GM23248 (cell line): Measurements from ENCODE around the gene HBM. TPM values are rescaled to one million over a fixed set of nuclear protein-coding genes. Genes with fewer than 3 reads are reported as not detected.
A peak's percentile ranks its signal among the peaks of the same experiment; 100 is the strongest.

Experiments
- DNase-seq: peaks from one replicate; pipeline ENCODE4 v3.0.0-alpha.2; 2015
- H2AFZ ChIP-seq: fragments of 200-600 bp; sonication (generic); 2 replicates; pipeline ENCODE4 v1.6.1; 2016; ENCODE audit warnings: antibody characterized with exemption
- H3F3A ChIP-seq: fragments of 200-600 bp; sonication (generic); 2 replicates; pipeline ENCODE4 v1.6.1; 2016; ENCODE audit warnings: mild to moderate bottlenecking, antibody characterized with exemption, mixed run types; ENCODE audit not compliant: insufficient read depth
- H3K27ac ChIP-seq: fragments of 200-600 bp; sonication (generic); 2 replicates; pipeline ENCODE4 v1.5.1; 2016; ENCODE audit warnings: mild to moderate bottlenecking
- H3K27me3 ChIP-seq: fragments of 200-600 bp; sonication (generic); replicated peaks from 2 replicates; pipeline ENCODE4 v1.6.1; 2016; ENCODE audit warnings: mild to moderate bottlenecking; ENCODE audit not compliant: insufficient read depth
- H3K36me3 ChIP-seq: fragments of 200-600 bp; sonication (generic); 2 replicates; pipeline ENCODE4 v1.6.1; 2016; ENCODE audit warnings: low read depth, mild to moderate bottlenecking
- H3K4me1 ChIP-seq: fragments of 200-600 bp; sonication (generic); 2 replicates; pipeline ENCODE4 v1.6.1; 2016; ENCODE audit warnings: mild to moderate bottlenecking; ENCODE audit not compliant: insufficient read depth
- H3K4me2 ChIP-seq: fragments of 200-600 bp; sonication (generic); one replicate; pipeline ENCODE4 v1.6.1; 2016; ENCODE audit warnings: mild to moderate bottlenecking; ENCODE audit not compliant: unreplicated experiment
- H3K4me3 ChIP-seq: fragments of 200-600 bp; sonication (generic); 2 replicates; pipeline ENCODE4 v1.5.1; 2016; ENCODE audit warnings: mild to moderate bottlenecking
- H3K79me2 ChIP-seq: fragments of 200-600 bp; sonication (generic); 2 replicates; pipeline ENCODE4 v1.6.1; 2016; ENCODE audit warnings: mild to moderate bottlenecking; ENCODE audit not compliant: insufficient read depth
- H3K9ac ChIP-seq: fragments of 200-600 bp; sonication (generic); 2 replicates; pipeline ENCODE4 v1.6.1; 2016; ENCODE audit warnings: mild to moderate bottlenecking
- H3K9me2 ChIP-seq: fragments of 200-600 bp; sonication (generic); 2 replicates; pipeline ENCODE4 v1.6.1; 2016; ENCODE audit warnings: mixed run types, mild to moderate bottlenecking, moderate library complexity; ENCODE audit not compliant: insufficient read depth
- H3K9me3 ChIP-seq: fragments of 200-600 bp; sonication (generic); one replicate; pipeline ENCODE4 v1.6.1; 2017; ENCODE audit warnings: low read depth
- H4K20me1 ChIP-seq: fragments of 200-600 bp; sonication (generic); 2 replicates; pipeline ENCODE4 v1.6.0; 2016; ENCODE audit not compliant: insufficient read depth
- EZH2 ChIP-seq: fragments of 200-600 bp; sonication (generic); IDR thresholded peaks from 2 replicates; pipeline ENCODE4 v1.6.1; 2018; ENCODE audit warnings: antibody characterized with exemption, mild to moderate bottlenecking; ENCODE audit not compliant: insufficient read depth, poor library complexity, severe bottlenecking
- EZH2phosphoT487 ChIP-seq: fragments of 200-600 bp; sonication (generic); IDR thresholded peaks from 2 replicates; pipeline ENCODE4 v1.6.1; 2018; ENCODE audit warnings: antibody characterized with exemption, moderate library complexity, mild to moderate bottlenecking, low read depth; ENCODE audit not compliant: insufficient read depth
- WGBS, 2 experiments: methylation state at CpG; one replicate each; pipeline ENCODE4 v1.1.6; 2015 to 2017; ENCODE audit warnings: low lambda C conversion rate in 2 of 2, low coverage in 1 of 2; ENCODE audit errors: missing lambda C conversion rate in 2 of 2; 5-methylcytosine and 5-hydroxymethylcytosine counted together
- in situ Hi-C: fragments of 300-500 bp; cut with MboI; formaldehyde crosslinking; loops from 2 replicates; pipeline ENCODE4 v1.15.0; 2020
- polyA plus RNA-seq: library from polyadenylated mRNA; unstranded; fragments of >200 nt; fragmentation: Nextera tagmentation; extraction: Ambion mirVana; gene quantifications from 2 replicates; pipeline ENCODE4 v1.2.1, GENCODE V29; 2016
- total RNA-seq: library from RNA; depleted of rRNA; stranded (reverse); fragments of >200 nt; shearing (Covaris generic); gene quantifications from 2 replicates; pipeline ENCODE4 v1.2.3, GENCODE V29; 2014; rRNA removed

HBM gene, protein sequence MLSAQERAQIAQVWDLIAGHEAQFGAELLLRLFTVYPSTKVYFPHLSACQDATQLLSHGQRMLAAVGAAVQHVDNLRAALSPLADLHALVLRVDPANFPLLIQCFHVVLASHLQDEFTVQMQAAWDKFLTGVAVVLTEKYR
- total RNA-seq = not detected in 2 replicates
- polyA plus RNA-seq = not detected in 2 replicates

DNA sequence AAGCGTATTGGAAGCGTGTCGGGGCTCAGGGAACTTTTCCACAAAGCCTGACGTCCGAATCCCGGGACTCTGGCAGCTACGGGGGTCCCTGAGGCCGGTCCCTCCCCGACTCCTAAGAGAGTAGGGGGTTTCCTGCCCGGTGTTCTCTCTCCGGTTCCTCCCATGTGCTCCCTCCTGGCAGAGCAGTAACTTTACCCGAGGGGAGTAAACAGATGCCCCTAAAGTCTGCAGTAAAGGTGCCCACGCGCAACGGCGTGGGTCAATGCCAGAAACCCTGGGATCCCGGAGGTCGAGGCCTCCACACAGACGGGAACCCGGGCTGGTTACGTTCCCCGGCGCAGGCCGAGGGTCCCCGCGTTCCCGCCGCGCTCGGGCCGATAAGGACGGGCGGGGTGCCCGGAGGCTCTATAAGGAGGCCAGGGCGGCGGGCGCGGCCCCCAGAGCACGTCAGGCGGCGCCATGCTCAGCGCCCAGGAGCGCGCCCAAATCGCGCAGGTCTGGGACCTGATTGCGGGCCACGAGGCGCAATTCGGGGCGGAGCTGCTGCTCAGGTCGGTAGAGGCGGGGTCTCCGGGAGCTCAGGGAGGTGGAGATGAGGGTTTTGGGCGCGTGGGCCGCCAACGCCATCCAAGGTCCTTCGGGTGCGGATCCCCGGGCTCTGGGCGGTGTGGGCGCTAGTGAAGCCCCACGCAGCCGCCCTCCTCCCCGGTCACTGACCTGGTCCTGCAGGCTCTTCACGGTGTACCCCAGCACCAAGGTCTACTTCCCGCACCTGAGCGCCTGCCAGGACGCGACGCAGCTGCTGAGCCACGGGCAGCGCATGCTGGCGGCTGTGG is at the start of gene HBM:
HBM (plus strand) TSS at position 440 of the 836 bp plus-strand sequence; CDS start at position 460, 20 bp downstream.
- no peaks in the 10 kb centered on the region for H3K9me3 ChIP-seq
- in situ Hi-C loops = no loop called here
- H3K27me3 ChIP-seq = peaks cover 37% of the 10 kb centered on the region
- 3 to 5% methylated on average over 38 to 69 of the region's 75 CpGs for WGBS, 2 experiments
- TF ChIP-seq EZH2phosphoT487 = 0 out of 2 replicates have a peak, but pooled peaks have one; percentile 55
- TF ChIP-seq EZH2 = peak; percentile 88
- no peak within 1 kb of the TSS for H3K9ac ChIP-seq
- no peak within 1 kb of the TSS for H3K27ac ChIP-seq
- no peak for DNase-seq
- H3F3A ChIP-seq = no peaks in the 10 kb centered on the region
- no peak within 1 kb of the TSS for H2AFZ ChIP-seq
- H4K20me1 ChIP-seq = no peaks in the 10 kb centered on the region
- H3K36me3 ChIP-seq = no peaks in the 10 kb centered on the region
- H3K9me2 ChIP-seq = no peaks in the 10 kb centered on the region
- no peaks in the 10 kb centered on the region for H3K4me1 ChIP-seq
- no peaks in the 10 kb centered on the region for H3K79me2 ChIP-seq
- no peak within 1 kb of the TSS for H3K4me2 ChIP-seq
- no peak within 1 kb of the TSS for H3K4me3 ChIP-seq

- Histone ChIP-seq H4K20me1 (no peaks in the 10 kb centered on the region), H3K9me3 (no peaks in the 10 kb centered on the region), H3K4me3 (no peak overlapping the region), H3K4me1 (peaks cover 17% of the 10 kb centered on the region), H3K36me3 (0 out of 2 replicates have a peak, but pooled peaks cover 8% of the 10 kb centered on the region), H3K27ac (no peak overlapping the region), H3K27me3 (no peaks in the 10 kb centered on the region), H3K4me2 (no peak overlapping the region), H3F3A (peaks cover 31% of the 10 kb centered on the region), H3K79me2 (no peaks in the 10 kb centered on the region), H2AFZ (no peak overlapping the region), H3K9ac (no peak overlapping the region), H3K9me2 (no peaks in the 10 kb centered on the region)
- WGBS, 2 experiments = 80 to 84% methylated on average over 7 of the region's 7 CpGs
- DNase-seq = no peak
- TF ChIP-seq EZH2phosphoT487 (no peak), EZH2 (no peak)
- in situ Hi-C loops = no loop called here
Measured at GRCh38 chr16:116015-116414, 49.8 kb upstream of the HBM start.

- 67 to 68% methylated on average over 19 of the region's 19 CpGs for WGBS, 2 experiments
- peaks cover 19% of the 10 kb centered on the region for H3F3A ChIP-seq
- peaks cover 10% of the 10 kb centered on the region; the same call in 1 of the 2 replicates for H3K79me2 ChIP-seq
- peaks cover 3% of the 10 kb centered on the region; the same call in 1 of the 2 replicates for H3K36me3 ChIP-seq
- no peak overlapping the region for H3K27ac ChIP-seq
- no peak overlapping the region for H2AFZ ChIP-seq
- no peak overlapping the region for H3K4me2 ChIP-seq
- H3K9me3 ChIP-seq = no peaks in the 10 kb centered on the region
- no peak overlapping the region for H3K9ac ChIP-seq
- no peaks in the 10 kb centered on the region for H3K27me3 ChIP-seq
- in situ Hi-C loops = no loop called here
- no peak overlapping the region for H3K4me3 ChIP-seq
- H4K20me1 ChIP-seq = no peaks in the 10 kb centered on the region
- peaks cover 14% of the 10 kb centered on the region for H3K4me1 ChIP-seq
- no peaks in the 10 kb centered on the region for H3K9me2 ChIP-seq
- peak; percentile 64 for DNase-seq
- TF ChIP-seq EZH2 (no peak), EZH2phosphoT487 (no peak)
Measured at GRCh38 chr16:117379-118365, 48.1 kb upstream of the HBM start.

DNA sequence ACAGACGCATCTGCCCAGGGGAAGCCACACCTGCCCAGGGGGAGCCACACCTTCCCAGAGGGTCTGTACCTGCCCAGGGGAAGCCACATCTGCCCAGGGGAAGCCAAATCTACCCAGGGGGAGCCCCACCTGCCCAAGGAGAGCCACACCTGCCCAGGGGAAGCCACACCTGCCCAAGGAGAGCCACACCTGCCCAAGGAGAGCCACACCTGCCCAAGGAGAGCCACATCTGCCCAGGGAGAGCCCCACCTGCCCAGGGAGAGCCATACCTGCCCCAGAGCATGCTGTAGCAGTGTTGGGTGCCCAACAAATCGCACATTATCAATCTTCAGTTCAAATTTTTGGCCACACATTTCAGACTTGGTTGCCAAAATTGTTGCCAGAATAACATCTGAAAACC is 46.9 kb upstream of the HBM start:
- Histone ChIP-seq H3K9ac (no peak overlapping the region), H4K20me1 (no peaks in the 10 kb centered on the region), H3K4me2 (no peak overlapping the region), H3K4me1 (peaks cover 2% of the 10 kb centered on the region), H3F3A (peaks cover 7% of the 10 kb centered on the region; the same call in 1 of the 2 replicates), H3K9me3 (no peaks in the 10 kb centered on the region), H3K9me2 (no peaks in the 10 kb centered on the region), H3K27ac (no peak overlapping the region), H3K36me3 (peaks cover 3% of the 10 kb centered on the region; the same call in 1 of the 2 replicates), H3K79me2 (peaks cover 15% of the 10 kb centered on the region; the same call in 1 of the 2 replicates), H3K4me3 (no peak overlapping the region), H2AFZ (no peak overlapping the region), H3K27me3 (no peaks in the 10 kb centered on the region)
- in situ Hi-C loops = no loop called here
- DNase-seq = no peak
- TF ChIP-seq EZH2 (no peak), EZH2phosphoT487 (no peak)
- WGBS, 2 experiments = 94 to 100% methylated on average over 2 of the region's 2 CpGs
